ENCODE data around the gene MOCS1. TPM values are rescaled to one million over a fixed set of nuclear protein-coding genes. Genes with fewer than 3 reads are reported as not detected.

The MOCS1 gene
- total RNA-seq (2011; cell fraction: chromatin; rRNA removed; ENCODE audit: low replicate concordance) = 1.1 and 2.6 TPM in 2 replicates
- 1.7 and 2.0 TPM in 2 replicates for total RNA-seq (2011; cell fraction: nucleolus; rRNA removed)
- 1.5 and 1.6 TPM in 2 replicates for total RNA-seq (2011; cell fraction: nucleoplasm; rRNA removed)
- total RNA-seq (2014; rRNA removed) = 12.5 and 14.1 TPM in 2 replicates
- total RNA-seq (2014; rRNA removed; fragmentation: Illumina TruSeq; extraction: Trizol) = 4.7 and 6.0 TPM in 2 replicates
- total RNA-seq (2015; rRNA removed; fragmentation: Illumina TruSeq; extraction: Trizol) = 10.7 and 12.0 TPM in 2 replicates
- total RNA-seq (2021) = 12.7 and 15.3 TPM in 2 replicates
- polyA plus RNA-seq (2011; rRNA removed) = 0.47 and 1.0 TPM in 2 replicates
- 0.65 and 1.7 TPM in 2 replicates for polyA plus RNA-seq (2011; cell fraction: cytosol; rRNA removed)
- 0.55 and 2.0 TPM in 2 replicates for polyA plus RNA-seq (2011; cell fraction: nucleus; rRNA removed)
- polyA plus RNA-seq (2012) = 11.4 and 35.7 TPM in 2 replicates
- 10.0 and 10.9 TPM in 2 replicates for polyA plus RNA-seq (2014; fragmentation: Illumina TruSeq; extraction: Trizol)
- polyA plus RNA-seq (2014; fragmentation: Nextera tagmentation; extraction: Ambion mirVana) = under 1 TPM; 0.69 to 0.95 TPM
- 8.7 and 9.6 TPM in 2 replicates for polyA plus RNA-seq (2014; rRNA removed)
- 0.54 and 1.2 TPM in 2 replicates for polyA minus RNA-seq (2011; rRNA and poly(A)+ RNA removed)
- polyA minus RNA-seq (2011; cell fraction: cytosol; rRNA and poly(A)+ RNA removed) = 2.2 TPM in 1 of 2 replicates, not detected in the other
- 0.67 and 1.5 TPM in 2 replicates for polyA minus RNA-seq (2011; cell fraction: nucleus; rRNA and poly(A)+ RNA removed)
- Bru-seq, nascent RNA = percentile 52 among the genes with signal in this experiment
- percentile 53 among the genes with signal in this experiment for BruChase-seq, experiment 1, labeled RNA remaining after a 2-hour chase
- percentile 50 among the genes with signal in this experiment for BruChase-seq, experiment 2, labeled RNA remaining after a 6-hour chase
- long read RNA-seq, experiment 1, full-length matches to known transcripts = 2 of 6 reads
- long read RNA-seq, experiment 1, partial matches to known transcripts = 0 of 6 reads
- long read RNA-seq, experiment 1, other reads (novel, unspliced or antisense) = 4 of 6 reads
- long read RNA-seq, experiment 2, partial matches to known transcripts = 1 of 4 reads
- long read RNA-seq, experiment 2, other reads (novel, unspliced or antisense) = 3 of 4 reads
- long read RNA-seq, experiment 3, partial matches to known transcripts = 1 of 3 reads
- long read RNA-seq, experiment 3, other reads (novel, unspliced or antisense) = 2 of 3 reads

DNA sequence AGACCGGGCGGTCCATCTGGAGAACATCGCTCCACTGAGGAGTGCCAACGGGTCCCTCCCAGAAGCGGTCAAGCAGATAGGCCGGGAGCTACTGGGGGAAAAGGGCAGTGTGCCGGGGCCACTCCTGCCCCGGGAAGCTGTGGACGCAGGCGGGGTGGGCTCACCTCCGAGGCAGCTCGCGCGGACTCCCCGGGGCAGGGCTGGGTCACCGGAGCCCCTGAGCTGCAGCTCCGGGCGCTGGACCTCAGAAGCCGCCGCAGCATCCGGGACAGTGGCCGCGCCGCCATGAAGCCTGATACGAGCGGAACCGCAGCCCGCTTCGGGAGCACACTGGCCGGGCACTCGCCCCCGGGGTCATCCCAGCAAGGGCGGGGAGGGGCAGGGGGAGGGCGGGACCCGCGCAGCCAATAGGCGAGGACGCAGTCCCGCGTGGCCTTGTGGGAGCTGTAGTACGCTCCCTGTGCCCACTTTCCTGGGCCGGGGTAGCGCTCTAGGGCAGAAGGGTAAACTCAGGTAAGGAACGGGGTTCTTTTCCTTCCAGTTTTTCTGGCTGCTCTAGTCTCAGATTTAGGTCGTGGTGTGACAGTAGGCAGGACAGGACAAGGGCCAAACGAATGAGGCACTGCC lies at the start of gene MOCS1:
Gene MOCS1 (minus strand): TSS at position 332 of the 627 bp plus-strand sequence. CDS start 45 bp downstream, at position 287.
- Histone ChIP-seq H2AFZ (ENCODE audit: low read depth, low read length) (peak within 1 kb of the TSS; percentile 84), H3K27me3 (ENCODE audit: control insufficient read depth in 2 of 2, insufficient read depth in 2 of 2, low read length in 2 of 2) (peaks cover 0 to 8% of the 10 kb centered on the region in 2 experiments; a peak in 1 of 5 replicates), H3K4me3 (peak within 1 kb of the TSS; percentile 58), H3K4me1 (replicated peaks in 1 of 2; ENCODE audit: control insufficient read depth in 2 of 2, insufficient read depth in 2 of 2, low read length in 2 of 2) (peaks cover 8 to 17% of the 10 kb centered on the region in 2 experiments; a peak in 4 of 5 replicates), H4K20me1 (replicated peaks; ENCODE audit: control insufficient read depth, insufficient read depth, low read length) (no peaks in the 10 kb centered on the region), H3K79me2 (ENCODE audit: control insufficient read depth, insufficient read depth, low read length) (no peaks in the 10 kb centered on the region), H3K9me3 (replicated peaks; ENCODE audit: control insufficient read depth, insufficient read depth, low read depth, low read length) (no peaks in the 10 kb centered on the region), H3K27ac (ENCODE audit: extremely low read depth, low read depth, low read length) (no peak within 1 kb of the TSS), H3K36me3 (ENCODE audit: control insufficient read depth, insufficient read depth, low read length) (no peaks in the 10 kb centered on the region), H3K4me2 (ENCODE audit: insufficient read depth, low read length) (peak within 1 kb of the TSS; percentile 78), H3K9me1 (ENCODE audit: control insufficient read depth, insufficient read depth, low read length) (no peaks in the 10 kb centered on the region), H3K9ac (ENCODE audit: insufficient read depth in 1 of 2, low read depth in 2 of 2, low read length in 2 of 2) (peak within 1 kb of the TSS; percentile 49 to 91; a peak in 3 of 4 replicates)
- peak; percentile 85 to 94 (median 92) for DNase-seq (ENCODE audit: extremely low read depth in 1 of 4, low spot score in 3 of 4)
- BruUV-seq (replicated peaks) = no TSS peak
- peak; percentile 49 for FAIRE-seq
- peak; percentile 98 for ATAC-seq
- POLR2A ChIA-PET = interaction anchor here (0.6 to 1.3 kb wide), 6 partner anchors 9 to 1762 kb away, joined by 3 read pairs; no protein-coding TSS in a partner anchor
- in situ Hi-C loops (cut with MboI) = no loop called here
- CTCF ChIA-PET (ENCODE audit: low intra/inter-chr PET ratio) = no interaction called here
- under 1% methylated on average over 41 of the region's 46 CpGs for WGBS (ENCODE audit: insufficient coverage, low coverage, missing lambda C conversion rate)
- intact Hi-C loops (cut with micrococcal nuclease) = no loop called here
- TF ChIP-seq ATF7 (IDR thresholded peaks at IDR 0.05) (peak; percentile 35; the same call in 1 of the 2 replicates), FOS (IDR thresholded peaks at IDR 0.05; ENCODE audit: extremely low read depth, insufficient read length) (peak; percentile 34), PHTF2 (CRISPR knock-in tag; IDR thresholded peaks at IDR 0.05) (no peak), ZNF445 (CRISPR knock-in tag; IDR thresholded peaks at IDR 0.05; ENCODE audit: low read depth) (no peak), NONO (IDR thresholded peaks at IDR 0.05; ENCODE audit: low read depth in 2 of 2, low read length in 1 of 2) (peak in 1 of 2 experiments; percentile 34; a peak in 1 of 4 replicates), SMARCE1 (IDR thresholded peaks at IDR 0.05) (no peak), MAFK (IDR thresholded peaks at IDR 0.05; ENCODE audit: low read length) (no peak), U2AF1 (optimal IDR thresholded peaks at IDR 0.05; ENCODE audit: low read depth, low read length) (peak; percentile 41), RBFOX2 (IDR thresholded peaks at IDR 0.05; ENCODE audit: low read depth, low read length) (peak; percentile 84), MYC (IDR thresholded peaks at IDR 0.05; ENCODE audit: low read depth, low read length) (0 out of 2 replicates have a peak, but pooled peaks have one; percentile 28), MYC (CRISPR knock-in tag; IDR thresholded peaks at IDR 0.05; ENCODE audit: borderline replicate concordance, low read depth) (no peak), CREM (IDR thresholded peaks at IDR 0.05; ENCODE audit: low read depth) (no peak), EP400 (IDR thresholded peaks at IDR 0.05) (no peak), TBP (optimal IDR thresholded peaks at IDR 0.05; ENCODE audit: low read depth, low read length) (peak; percentile 29), TRIM24 (IDR thresholded peaks at IDR 0.05) (no peak), TCFL5 (CRISPR knock-in tag; conservative IDR thresholded peaks at IDR 0.05) (no peak), XRCC5 (IDR thresholded peaks at IDR 0.05; ENCODE audit: low read depth, low read length) (no peak), SRF (CRISPR knock-in tag; IDR thresholded peaks at IDR 0.05) (0 out of 4 replicates have a peak, but pooled peaks of 1 of the 2 experiments have one; percentile 11)
- TF ChIP-seq, protein P1, sequence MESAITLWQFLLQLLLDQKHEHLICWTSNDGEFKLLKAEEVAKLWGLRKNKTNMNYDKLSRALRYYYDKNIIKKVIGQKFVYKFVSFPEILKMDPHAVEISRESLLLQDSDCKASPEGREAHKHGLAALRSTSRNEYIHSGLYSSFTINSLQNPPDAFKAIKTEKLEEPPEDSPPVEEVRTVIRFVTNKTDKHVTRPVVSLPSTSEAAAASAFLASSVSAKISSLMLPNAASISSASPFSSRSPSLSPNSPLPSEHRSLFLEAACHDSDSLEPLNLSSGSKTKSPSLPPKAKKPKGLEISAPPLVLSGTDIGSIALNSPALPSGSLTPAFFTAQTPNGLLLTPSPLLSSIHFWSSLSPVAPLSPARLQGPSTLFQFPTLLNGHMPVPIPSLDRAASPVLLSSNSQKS (CRISPR knock-in tag; IDR thresholded peaks at IDR 0.05) = no peak
